ENCODE data around the gene TM4SF4. TPM values are rescaled to one million over a fixed set of nuclear protein-coding genes. Genes with fewer than 3 reads are reported as not detected.

The TM4SF4 gene
- total and polyA plus RNA-seq, 2 donors from 2014 or later = 0.92 to 0.94 TPM

DNA sequence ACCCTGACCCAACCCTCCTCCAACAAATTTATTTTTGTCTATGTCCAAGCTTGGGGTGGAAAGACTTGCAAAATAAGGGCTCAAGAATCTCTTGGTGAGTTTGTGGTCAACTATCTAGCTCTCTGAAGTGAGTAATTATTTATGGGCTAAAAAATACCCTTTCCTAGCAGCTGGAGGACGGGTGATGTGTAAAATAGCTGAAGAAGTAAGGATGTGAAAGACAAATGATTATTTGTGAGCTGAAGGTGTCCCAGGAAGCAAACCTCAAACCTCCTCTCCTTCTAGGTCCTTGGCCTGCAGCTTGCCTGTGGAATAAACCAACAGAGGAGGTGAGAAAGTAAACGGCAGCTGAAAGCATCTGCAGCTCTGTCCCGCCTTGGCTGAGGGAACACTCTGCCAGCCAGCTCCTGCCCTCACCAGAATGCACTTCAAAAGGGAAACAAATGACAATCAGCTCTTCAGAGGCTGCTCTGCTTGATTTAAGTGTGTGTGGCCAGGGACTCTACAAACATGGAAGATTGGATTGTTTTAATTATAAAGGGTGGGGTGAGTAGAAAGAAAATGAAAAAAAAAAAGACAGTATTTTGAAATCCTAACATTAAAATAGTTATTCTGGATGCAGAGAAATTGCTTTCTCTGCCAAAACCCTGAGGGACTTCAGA, 60.3 kb downstream of the TM4SF4 start:
- peaks cover 0 to 5% (median 3%) of the 10 kb centered on the region in 3 donors for H3K36me3 ChIP-seq (ENCODE audit: control insufficient read depth in 2 of 3, insufficient read depth in 3 of 3, low read length in 3 of 3)
- peak overlapping the region in 1 of 2 donors; percentile 47 for H3K27ac ChIP-seq (ENCODE audit: low read depth in 2 of 2, low read length in 2 of 2)
- no peak overlapping the region for H3K4me3 ChIP-seq (ENCODE audit: low read length in 3 of 3)
- intact Hi-C loops (cut with DNase I) = loop anchor here (10.0 kb wide), 1 partner anchor 120 kb away; the partner anchor contains the start of gene WWTR1
- DNase-seq = no peak
- TF ChIP-seq, protein P1, sequence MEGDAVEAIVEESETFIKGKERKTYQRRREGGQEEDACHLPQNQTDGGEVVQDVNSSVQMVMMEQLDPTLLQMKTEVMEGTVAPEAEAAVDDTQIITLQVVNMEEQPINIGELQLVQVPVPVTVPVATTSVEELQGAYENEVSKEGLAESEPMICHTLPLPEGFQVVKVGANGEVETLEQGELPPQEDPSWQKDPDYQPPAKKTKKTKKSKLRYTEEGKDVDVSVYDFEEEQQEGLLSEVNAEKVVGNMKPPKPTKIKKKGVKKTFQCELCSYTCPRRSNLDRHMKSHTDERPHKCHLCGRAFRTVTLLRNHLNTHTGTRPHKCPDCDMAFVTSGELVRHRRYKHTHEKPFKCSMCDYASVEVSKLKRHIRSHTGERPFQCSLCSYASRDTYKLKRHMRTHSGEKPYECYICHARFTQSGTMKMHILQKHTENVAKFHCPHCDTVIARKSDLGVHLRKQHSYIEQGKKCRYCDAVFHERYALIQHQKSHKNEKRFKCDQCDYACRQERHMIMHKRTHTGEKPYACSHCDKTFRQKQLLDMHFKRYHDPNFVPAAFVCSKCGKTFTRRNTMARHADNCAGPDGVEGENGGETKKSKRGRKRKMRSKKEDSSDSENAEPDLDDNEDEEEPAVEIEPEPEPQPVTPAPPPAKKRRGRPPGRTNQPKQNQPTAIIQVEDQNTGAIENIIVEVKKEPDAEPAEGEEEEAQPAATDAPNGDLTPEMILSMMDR (IDR thresholded peaks at IDR 0.05; ENCODE audit: borderline replicate concordance, extremely low read depth, insufficient read depth) = no peak
- no peaks in the 10 kb centered on the region for H3K27me3 ChIP-seq (ENCODE audit: control insufficient read depth, insufficient read depth, low read length)
- no peaks in the 10 kb centered on the region for H3K9me3 ChIP-seq (ENCODE audit: control insufficient read depth in 2 of 3, insufficient read depth in 1 of 3, low read length in 3 of 3)
- FAIRE-seq = no peak
- H3K4me1 ChIP-seq (ENCODE audit: control insufficient read depth in 2 of 3, insufficient read depth in 2 of 3, low read depth in 1 of 3, low read length in 3 of 3) = peaks cover 4 to 27% (median 22%) of the 10 kb centered on the region in 3 donors
- H3K9ac ChIP-seq (ENCODE audit: low read length in 3 of 3) = peak overlapping the region in 1 of 3 donors; percentile 1

DNA sequence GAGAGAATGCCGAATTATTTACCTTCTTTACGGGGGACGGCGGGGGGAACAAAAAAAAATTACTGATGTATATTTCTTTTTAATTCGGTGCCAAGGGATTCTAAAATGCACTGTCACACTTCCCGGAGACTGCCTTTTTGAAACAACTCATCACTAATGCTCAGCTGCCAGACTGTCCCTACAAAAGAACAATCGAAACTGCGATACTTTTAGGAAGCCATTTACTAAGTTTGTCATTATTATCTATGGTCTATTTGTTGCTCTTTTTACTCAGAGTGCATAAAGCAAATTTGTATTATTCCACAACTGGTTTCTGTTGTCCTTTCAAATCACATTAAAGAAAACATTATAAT, 60.8 kb downstream of the TM4SF4 start:
- TF ChIP-seq, protein P1 (IDR thresholded peaks at IDR 0.05; ENCODE audit: borderline replicate concordance, extremely low read depth, insufficient read depth) = no peak
- H3K27ac ChIP-seq (ENCODE audit: low read depth in 2 of 2, low read length in 2 of 2) = peak overlapping the region in 1 of 2 donors; percentile 47
- DNase-seq = no peak
- peaks cover 0 to 5% (median 3%) of the 10 kb centered on the region in 3 donors for H3K36me3 ChIP-seq (ENCODE audit: control insufficient read depth in 2 of 3, insufficient read depth in 3 of 3, low read length in 3 of 3)
- intact Hi-C loops (cut with DNase I) = loop anchor here (10.0 kb wide), 1 partner anchor 119 kb away; the partner anchor contains the start of gene WWTR1
- no peak overlapping the region for H3K4me3 ChIP-seq (ENCODE audit: low read length in 3 of 3)
- no peak for FAIRE-seq
- H3K9me3 ChIP-seq (ENCODE audit: control insufficient read depth in 2 of 3, insufficient read depth in 1 of 3, low read length in 3 of 3) = no peaks in the 10 kb centered on the region
- H3K4me1 ChIP-seq (ENCODE audit: control insufficient read depth in 2 of 3, insufficient read depth in 2 of 3, low read depth in 1 of 3, low read length in 3 of 3) = peaks cover 6 to 31% (median 22%) of the 10 kb centered on the region in 3 donors
- H3K9ac ChIP-seq (ENCODE audit: low read length in 3 of 3) = no peak overlapping the region
- no peaks in the 10 kb centered on the region for H3K27me3 ChIP-seq (ENCODE audit: control insufficient read depth, insufficient read depth, low read length)

- H3K9ac ChIP-seq (ENCODE audit: low read length in 3 of 3) = no peak overlapping the region
- DNase-seq (peak; percentile 62 to 85 (median 71)), FAIRE-seq (no peak)
- H3K27me3 ChIP-seq (ENCODE audit: control insufficient read depth, insufficient read depth, low read length) = no peaks in the 10 kb centered on the region
- peaks cover 0 to 9% (median 3%) of the 10 kb centered on the region in 3 donors for H3K36me3 ChIP-seq (ENCODE audit: control insufficient read depth in 2 of 3, insufficient read depth in 3 of 3, low read length in 3 of 3)
- H3K4me1 ChIP-seq (ENCODE audit: control insufficient read depth in 2 of 3, insufficient read depth in 2 of 3, low read depth in 1 of 3, low read length in 3 of 3) = peaks cover 6 to 31% (median 26%) of the 10 kb centered on the region in 3 donors
- H3K9me3 ChIP-seq (ENCODE audit: control insufficient read depth in 2 of 3, insufficient read depth in 1 of 3, low read length in 3 of 3) = no peaks in the 10 kb centered on the region
- intact Hi-C loops (cut with DNase I) = loop anchor here (10.0 kb wide), 1 partner anchor 118 kb away; the partner anchor contains the start of gene WWTR1
- TF ChIP-seq, protein P1 (IDR thresholded peaks at IDR 0.05; ENCODE audit: borderline replicate concordance, extremely low read depth, insufficient read depth) = no peak
- H3K4me3 ChIP-seq (ENCODE audit: low read length in 3 of 3) = no peak overlapping the region
- H3K27ac ChIP-seq (ENCODE audit: low read depth in 2 of 2, low read length in 2 of 2) = peak overlapping the region; percentile 3 to 54
Observed at GRCh38 chr3:149536429-149536828, 61.9 kb downstream of the TM4SF4 start.

Measured in kidney (tissue), 14 donors.